MM.1S (cell line): ENCODE data around the gene ABCA1.

Source experiments
- CTCF ChIP-seq: fragments of 300-600 bp; sonication (generic); IDR thresholded peaks from 2 replicates; pipeline ENCODE4 v1.5.1; 2016; ENCODE audit warnings: antibody characterized with exemption, low read length, mixed read lengths
- EZH2 ChIP-seq: fragments of 300-600 bp; sonication (generic); optimal IDR thresholded peaks from 2 replicates; pipeline ENCODE3; 2017; ENCODE audit warnings: low read depth, mild to moderate bottlenecking, antibody characterized with exemption, low read length, mixed read lengths
- EZH2phosphoT487 ChIP-seq: fragments of 300-600 bp; sonication (generic); IDR thresholded peaks from 2 replicates; pipeline ENCODE4 v1.6.1; 2018; ENCODE audit warnings: antibody characterized with exemption, low read length

GRCh38 chr9:104948277-104948676 lies 20.3 kb upstream of the ABCA1 start:
- TF ChIP-seq CTCF (no peak), EZH2 (no peak), EZH2phosphoT487 (no peak)
